Inflammatory macrophage treated with lipopolysaccharide for 4 hours (primary cell): ENCODE results near the gene CLDND2.

Experiments
- DNase-seq: peaks from one replicate; pipeline ENCODE4 v3.0.0-alpha.2; 2020

Gene CLDND2

DNA sequence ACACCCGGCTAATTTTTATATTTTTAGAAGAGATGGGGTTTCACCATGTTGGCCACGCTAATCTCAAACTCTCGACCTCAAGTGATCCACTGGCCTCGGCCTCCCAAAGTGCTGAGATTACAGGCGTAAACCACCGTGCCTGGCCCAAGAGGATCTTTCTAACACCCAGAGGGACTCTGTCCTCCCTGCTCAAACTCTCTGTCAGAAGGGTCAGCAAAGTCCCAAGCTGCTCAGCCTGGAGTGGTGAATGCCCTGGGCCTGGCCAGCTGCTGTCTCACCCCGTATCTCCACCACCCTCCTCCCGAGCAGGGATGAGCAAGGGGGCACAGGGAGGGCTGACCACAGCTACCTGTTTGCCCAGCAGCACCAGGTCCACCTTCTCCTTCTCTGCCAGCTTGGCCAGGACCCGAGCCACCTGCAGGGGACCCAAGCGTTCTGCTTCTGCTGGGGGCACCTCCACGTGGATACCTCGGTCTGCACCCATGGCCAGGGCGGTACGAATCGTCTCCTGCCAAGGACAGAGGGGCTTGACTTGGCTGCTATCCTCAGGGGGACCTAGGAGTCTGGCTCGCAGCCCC, 15.9 kb downstream of the CLDND2 start:
- DNase-seq, result no peak

DNA sequence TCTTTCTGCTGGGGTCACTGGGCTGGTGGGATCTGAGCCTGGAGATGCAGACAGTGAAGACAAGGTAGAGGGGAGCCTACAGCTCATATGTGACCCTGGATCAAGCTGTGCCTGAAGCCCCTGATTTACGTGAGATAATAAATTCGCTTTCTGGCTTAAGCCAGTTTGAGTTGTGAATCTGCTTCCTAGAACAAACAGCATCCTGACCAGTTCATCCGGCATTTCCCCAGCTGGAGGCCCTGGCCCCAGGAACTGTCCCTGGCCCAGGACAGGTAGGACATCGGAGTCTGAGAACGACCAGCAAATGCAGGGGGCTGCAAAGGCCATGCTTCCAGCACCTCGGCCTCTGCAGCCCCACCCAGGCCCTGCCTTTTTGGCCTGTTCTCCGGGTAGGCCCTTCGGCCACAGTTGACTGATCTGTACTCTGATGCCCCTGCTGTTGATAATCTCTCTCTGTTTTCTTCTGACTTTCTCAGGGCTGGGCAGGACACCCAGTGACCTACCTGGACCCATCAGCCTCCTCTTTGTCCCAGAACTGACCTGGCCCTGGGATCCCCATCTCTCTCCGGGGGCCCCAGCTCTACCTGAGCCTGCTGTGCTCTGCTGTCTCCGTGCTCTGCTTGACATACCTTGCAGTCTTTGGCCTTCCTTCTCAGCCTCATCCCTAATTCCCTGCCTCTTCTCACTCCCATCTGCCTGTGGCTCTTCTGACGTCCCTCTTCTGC, 17.4 kb downstream of the CLDND2 start:
- DNase-seq, result no peak

DNA sequence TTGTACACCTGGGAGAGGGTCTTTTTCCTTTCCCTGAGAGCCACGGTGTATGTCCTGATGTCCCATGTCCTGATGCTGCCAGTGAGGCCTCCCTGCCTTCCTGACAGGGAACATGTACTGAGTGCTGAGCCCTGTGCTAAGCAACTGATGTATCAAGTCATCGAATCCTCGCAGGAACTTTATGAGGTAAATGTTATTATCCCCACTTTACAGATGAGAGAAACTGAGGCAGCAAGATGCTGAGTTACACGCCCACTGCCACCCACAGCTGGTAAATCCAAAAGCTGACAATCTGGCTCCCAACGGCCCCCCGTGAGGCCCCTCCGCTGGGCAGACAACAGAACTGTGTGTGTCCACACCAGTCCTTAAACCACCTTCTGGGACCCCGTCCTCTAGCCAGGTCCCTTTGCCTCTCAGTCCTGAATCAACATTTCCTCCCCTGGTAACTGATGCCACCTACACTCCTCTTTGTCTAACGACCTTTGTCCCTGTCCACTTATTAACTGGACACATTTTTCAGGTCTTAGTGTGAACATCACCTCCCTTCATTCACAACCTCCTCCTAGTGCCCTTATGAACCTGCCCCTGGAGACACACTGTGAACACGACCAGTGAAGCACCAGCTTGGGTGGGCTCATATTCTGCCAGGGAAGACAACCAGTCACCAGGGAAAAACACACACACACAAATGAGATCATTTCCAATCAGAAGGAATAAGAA, 21.4 kb downstream of the CLDND2 start:
- no peak for DNase-seq

DNA sequence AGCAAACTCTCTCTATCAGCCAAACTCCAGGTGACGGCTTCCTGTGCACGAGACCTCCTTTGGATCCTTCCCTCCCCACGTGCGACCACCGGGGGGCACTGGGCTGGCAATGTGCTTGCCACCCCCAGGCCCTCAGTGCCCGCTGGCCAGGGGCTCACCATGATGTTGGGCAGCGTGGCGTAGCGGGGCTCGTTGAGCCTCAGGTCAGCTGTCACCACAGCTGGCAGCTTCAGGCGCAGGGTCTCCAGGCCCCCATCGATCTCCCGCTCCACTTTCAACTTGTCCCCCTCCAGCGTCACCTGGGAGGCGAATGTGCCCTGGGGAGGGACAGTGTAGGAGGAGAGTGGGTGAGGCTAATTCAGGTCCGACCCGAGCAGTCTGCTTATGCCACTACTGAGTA, 22.1 kb downstream of the CLDND2 start:
- DNase-seq, result no peak

DNA sequence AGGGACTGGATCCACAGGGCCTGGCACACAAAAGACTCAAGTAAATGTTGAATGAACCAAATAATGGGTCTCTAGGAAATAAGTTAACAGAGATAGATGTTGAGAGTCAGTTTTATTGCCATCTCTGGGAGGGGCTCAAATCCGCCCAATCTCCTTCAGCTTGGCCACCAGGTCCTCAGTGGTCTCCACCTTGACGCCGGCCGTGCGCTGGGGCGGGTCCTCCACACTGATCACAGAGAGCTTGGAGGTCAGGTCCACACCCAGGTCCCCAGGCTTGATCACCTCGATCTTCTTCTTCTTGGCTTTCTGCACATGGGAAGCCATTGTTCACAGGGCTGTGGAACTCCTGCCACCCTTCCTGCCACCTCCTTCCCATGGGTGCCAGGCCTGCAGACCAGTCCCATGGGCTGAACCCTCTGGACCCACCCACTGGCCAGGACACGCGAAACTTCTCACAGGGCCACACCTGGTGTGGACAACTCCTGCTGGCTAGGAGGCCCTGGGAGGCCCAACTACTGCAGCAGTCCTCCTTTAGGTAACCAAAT, 23.7 kb downstream of the CLDND2 start:
- no peak for DNase-seq

DNA sequence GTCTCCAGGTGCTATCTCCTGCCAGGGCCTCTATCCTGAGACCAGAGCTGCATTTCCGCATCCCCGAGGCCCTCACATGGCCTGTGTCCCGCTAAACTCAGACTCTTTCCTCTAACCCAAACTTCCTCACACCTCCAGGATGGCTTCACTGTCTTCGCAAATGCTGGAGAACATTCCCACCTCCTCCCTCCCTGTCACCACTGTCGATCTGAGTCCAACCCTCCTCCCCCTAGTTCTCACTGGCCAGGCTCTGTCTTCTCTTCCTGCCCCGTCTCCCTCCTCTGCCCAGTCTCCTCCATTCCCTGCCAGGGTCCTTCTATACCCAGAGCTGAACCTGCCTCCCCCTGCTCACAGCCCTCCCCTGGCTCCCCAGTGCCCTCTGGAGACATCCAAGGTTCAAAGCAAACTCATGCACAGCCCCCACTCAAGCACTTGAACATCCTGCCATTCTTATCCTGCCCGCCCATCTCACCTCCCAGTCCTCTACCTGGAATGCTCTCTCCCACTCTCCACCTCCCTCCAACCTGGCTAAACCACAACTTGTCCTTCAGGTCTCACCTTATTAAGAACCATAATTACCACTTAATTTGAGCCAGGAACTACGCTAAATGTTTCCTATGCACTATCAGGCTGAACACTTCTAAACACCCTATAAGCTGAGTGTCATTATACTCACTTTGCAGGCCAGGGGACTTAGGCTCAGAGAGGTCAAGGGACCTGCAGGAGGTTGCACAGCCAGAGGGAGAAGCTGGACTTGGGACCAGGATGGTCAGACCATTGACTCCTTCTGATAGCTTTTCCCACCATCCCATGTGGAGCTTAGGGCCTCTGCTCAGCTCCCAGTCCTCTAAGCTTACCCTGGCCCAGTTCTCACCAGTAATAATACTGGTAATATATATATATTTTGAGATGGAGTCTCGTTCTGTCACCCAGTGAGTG, 25.9 kb downstream of the CLDND2 start:
- DNase-seq, result no peak

DNA sequence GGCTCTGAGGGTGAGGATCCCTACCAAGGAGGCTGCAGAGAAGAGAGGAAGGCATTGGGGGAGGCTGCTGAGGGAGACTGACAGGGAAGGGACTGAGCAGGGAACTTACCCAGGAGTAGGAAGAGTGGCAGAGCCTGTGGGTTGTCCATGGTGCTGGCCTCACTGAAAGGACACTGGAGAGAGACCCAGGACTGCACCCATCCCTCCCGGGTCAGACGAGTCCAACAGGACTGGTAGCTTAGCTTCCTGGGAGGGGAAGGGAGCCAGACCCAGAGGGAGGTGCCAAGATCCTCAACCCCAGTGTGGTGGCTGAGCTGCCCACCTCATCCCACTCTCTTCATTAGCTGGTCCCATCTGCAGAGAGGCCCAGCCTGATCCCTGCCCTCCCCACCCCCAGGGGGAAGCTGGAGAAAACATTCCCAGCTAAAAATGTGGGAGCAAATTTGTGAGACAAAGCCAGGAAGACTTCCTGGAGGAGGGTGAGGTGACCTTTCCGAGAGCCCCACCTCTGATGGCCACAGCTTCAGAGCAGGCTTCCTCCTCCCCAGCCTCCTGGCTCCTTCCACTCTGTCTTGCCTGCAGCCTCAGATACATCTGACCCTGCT, 26.7 kb downstream of the CLDND2 start, which contains the start of gene VSIG10L:
VSIG10L (minus strand) TSS at position 164 of the 605 bp plus-strand sequence; CDS start at position 149, 15 bp downstream.
- peak; percentile 8 for DNase-seq

DNA sequence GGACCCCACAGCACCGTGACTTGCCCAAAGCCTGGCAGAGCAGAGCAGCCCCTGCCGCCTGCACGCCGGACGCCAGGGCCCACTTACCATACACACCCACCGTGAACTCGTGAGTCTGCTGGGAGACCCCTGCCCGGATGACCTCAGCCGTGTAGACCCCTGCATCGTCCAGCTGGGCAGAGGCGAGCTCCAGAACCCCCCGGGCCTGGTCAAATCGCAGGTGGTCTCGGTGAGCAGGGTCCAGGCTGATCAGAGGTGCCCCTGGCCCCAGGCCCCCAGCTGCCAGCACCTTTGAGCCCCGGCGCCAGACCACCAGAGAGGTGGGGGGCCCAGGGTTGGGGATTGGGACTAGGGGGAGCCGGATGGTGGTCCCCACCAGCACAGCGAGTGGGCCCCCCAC, 27.7 kb downstream of the CLDND2 start:
- DNase-seq, result no peak

DNA sequence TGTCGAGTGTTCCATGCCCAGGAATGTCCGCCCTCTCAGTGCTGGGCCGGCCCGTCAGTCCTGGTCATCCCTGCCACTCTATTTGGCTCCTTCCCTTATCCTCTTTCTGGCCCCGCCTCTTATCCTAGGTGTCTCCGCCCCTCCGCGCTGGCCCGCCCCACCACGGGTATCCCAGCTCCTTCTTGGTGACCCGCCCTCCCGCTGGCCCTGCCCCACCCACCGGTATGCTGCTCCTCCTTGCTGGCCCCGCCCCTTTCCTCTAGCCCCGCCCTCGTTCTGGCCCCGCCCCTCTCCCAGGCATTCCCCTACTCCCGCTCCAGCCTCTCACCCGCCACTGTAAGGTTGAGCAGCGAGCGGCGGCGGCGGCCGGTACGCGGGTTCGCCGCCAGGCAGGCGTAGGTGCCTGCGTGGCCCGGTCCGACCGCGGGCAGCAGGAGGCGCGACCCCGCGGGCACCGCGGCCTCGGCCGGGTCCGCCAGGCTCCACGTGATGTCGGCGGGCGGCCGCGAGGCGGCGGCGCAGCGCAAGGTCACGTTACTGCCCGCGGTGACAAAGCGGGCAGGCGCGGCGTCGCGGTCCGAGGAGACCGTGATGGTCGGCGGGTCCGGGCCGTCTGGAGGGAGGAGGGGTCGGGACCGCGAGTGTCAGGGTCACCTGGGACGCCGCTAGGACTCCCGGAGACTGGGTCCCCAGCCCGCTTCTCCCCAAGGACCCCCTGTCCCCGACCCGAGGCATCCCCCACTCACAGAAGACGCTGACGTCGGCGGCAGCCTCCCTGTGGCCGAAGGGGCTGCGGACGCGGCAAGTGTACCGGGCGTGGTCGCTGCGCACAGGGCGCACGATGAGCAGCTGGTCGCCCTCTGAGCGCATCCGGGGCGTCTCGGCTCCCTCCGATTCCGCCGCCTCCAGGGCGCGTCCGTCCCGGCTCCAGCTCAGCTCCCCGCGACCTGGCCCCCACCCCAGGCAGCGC, 28.8 kb downstream of the CLDND2 start:
- DNase-seq, result peak; percentile 99

DNA sequence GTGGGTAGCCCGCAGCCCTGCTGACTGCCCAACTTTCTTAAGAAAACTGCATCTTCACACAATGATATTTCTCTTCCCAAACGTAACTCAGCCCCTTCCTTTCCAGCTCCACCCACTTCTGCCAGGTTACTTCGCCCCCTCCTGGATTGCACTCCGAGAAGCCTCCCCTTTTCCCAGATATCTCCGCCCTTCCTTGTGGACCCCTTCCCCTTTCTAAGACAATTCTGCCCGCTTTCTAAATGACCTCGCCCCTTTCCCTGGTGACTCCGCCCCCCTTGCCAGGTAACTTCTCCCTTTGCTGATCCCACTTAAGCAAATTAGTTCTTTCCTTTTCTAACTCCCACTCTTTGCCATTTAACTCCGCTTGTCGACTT, 29.5 kb downstream of the CLDND2 start:
- DNase-seq, result no peak

DNA sequence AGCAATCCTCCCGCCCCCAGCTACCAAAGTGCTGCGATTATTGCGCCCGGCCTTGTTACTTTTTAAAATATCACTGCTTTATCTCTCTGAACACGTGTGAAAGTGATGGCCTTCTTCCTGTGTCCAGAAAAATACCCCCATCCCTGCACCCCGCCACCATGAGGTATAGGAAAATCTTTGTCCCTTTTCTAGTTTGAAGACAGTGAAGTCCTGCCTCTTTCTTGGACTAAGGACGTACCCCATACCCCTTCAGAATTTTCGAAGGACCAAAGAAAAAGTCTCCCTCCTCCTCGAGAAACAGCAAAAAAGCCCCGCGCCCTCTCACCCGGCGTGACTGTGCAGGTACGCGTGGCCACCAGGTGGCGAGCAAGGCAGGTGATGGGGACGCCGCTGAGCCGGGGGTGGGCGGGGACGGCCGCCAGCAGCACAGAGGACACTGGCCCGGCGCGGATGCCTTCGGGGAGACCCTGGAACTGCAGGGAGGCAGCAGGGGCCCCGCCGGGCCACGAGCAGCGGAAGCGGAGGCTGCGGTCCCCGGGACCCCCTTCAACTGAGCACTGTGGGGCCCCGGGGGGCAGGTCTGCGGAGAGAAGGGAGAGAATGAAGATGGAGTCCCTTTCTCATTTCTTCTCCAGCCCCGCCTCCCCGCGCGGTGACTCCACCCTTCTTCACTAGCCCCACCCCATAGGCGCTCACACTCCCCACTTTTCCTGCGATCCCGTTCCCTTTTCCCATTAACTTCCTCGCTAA, 30.1 kb downstream of the CLDND2 start:
- DNase-seq, result peak; percentile 79

DNA sequence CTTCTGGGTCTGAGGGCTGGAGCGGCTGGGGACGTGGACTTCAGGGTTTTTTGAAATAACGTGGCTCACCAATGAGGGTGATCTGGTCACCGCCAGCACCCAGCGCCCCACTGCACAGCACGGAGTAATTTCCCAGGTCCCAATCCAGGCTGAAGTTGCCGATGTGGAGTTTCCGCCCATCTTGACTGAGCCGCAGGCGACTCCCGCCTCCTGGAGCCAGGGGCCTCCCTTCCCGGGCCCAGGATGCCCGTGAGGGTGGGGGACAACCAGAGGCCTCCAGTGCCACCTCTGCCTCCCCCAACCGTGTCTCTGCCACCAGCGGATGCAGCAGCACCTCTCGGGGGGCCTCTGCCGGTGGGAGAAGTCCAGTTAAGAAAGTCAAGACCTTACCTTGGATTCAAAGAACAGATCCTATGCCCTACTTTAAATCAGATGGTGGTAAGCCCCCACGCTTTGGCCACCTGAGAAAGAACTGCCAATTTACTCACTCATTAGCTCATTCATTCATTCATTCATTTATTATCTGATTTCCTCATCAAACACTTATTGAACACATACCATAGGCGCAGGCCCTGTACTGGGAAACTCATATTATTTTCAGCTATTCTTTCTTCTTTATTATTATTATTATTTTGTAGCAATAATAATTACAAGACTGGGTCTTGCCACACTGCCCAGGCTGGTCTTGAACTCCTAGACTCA, 30.8 kb downstream of the CLDND2 start:
- DNase-seq, result no peak

DNA sequence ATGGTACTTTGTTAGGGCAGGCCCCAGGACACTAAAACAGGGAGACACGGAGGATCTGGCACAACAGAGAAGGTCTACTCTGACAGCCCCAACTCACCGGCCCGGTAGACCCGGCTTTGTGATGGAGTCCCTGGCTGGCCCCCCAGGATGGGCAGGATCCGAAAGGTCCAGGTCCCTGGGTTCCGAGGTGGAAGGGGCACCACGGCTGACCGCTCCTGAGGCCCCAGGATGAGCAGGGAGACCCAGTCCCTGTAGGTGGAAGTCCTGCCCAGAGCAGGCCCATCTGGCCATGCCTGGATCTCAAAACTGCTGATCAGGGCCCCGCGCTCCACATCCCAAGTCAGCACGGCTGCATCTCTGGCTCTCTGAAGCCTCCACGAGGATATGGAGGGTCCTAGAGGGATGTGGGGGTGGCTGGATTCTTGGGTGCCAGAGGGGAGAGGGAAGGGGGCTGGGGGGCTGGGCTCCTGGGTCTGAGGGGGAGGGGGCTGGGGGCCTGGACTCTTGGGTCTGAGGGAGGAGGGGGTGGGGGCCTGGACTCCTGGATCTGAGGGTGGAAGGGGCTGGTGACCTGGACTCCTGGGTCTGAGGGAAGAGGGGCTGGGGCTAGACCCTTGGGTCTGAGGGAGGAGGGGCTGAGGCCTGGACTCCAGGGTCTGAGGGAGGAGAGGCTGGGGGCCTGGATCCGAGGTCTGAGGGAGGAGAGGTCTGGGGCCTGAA, 31.5 kb downstream of the CLDND2 start:
- no peak for DNase-seq

DNA sequence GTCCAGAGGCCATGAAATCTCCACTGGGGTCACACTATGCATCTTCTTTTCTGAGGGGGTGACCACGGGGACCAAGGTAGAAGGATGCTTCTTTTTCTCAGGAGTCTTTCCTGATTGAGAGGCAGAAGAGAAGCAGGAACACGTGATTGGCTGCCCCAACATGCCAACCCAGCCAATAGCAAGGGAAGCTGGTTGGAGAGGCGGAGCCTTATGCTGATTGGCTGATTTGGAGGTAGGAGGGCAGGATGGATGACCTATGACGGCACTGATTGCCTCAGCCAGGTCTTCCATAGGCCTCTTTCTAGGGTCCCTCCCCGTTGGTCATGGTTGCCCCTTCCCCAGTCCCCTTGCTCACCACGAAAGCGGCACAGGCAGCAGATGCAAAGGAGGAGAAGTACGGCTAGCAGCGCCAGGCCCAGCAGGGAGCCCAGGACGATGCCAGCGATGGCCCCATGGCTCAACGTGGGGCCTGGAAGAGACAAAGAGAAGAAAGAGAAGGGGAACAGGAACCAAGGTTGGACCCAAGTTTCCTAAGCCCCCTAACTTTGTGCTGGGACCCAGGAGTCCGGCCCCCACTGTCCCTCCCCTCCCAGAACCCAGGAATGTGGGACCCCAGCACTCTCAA, 34.9 kb downstream of the CLDND2 start:
- DNase-seq, result peak; percentile 15

DNA sequence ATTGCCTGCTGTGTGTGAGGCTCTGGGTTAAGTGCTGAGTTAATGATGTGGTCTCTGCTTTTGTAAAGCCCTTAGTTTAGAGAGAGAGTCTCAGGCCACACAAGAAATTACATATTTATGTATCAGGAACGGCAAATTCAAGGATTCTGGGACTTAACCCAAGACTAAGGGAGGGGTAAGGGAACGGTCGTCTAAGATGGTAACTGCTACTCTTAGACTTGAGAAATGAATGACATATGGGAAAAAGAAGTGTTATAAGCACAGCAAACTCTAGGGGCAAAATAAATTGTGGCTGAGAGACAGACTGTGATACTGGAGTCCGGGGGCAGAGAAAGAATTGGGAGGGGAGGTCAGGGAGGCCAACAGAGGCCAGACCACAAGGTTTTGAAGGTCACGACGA, 37.1 kb downstream of the CLDND2 start:
- no peak for DNase-seq

DNA sequence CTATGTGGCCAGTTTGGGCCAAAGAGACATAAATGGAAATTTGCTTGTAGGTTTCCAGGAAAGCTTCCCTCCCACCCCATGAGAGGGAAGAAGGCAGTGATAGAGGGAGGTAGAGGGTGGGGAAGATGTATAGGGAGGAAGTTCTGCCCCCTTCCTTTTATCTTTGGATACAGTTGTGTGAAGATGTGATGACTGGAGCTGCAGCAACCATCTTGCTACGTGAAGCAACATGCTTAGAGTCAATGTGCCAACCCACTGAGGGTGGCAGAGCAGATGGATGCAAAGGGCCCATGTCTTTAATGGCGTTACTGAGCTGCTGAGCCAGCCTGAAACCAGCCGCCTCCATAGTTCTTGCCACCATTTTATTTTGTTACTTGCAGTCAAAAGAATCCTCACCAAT, 37.6 kb downstream of the CLDND2 start:
- DNase-seq, result no peak

DNA sequence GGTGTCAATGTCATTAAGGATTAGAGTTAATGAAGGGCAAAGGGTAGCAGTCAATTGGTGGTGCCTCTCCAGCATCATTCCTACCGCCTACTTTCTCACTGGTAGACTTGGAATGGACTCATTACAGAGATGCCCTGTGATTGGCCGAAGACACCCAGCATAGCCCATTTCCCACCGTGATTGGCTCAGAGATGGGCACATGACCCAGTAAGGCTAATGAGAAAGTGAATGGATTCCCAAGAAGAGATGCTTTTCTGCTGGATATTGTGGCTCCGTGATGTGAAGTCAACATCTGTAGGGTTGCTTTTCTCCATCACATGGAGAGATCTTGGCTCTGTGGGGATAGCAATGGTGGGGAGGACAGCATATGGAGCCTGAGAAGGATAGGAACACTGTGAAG, 38.4 kb downstream of the CLDND2 start:
- DNase-seq, result no peak

DNA sequence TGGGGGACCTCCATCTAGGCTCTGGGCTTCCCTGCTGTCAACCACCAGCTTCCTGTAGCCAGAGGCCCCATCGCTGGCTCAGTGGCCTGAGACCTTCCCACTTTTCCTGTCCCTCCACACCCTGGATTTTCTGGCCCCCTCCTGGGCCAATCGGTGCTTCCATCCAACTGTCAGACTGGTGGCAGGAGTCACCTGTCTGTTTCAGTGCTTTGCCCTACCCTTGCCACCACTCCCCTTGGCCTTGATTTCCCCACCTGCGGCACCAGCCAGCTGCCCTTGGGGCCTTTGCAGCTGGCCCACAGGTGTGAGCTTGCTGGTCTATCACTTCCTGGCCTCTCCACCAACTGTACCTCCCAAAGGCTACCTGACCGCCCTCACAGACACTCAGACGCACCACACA, 39.4 kb downstream of the CLDND2 start:
- no peak for DNase-seq
